22Rv1 (cell line): ENCODE measurements around the gene OR10T2.
"Not testable (repeated sequence)": the region's sequence is repeated elsewhere in the genome, so short reads cannot be mapped to it uniquely, and the experiment has no call there.

Source experiments
- H3K27ac ChIP-seq: fragments of 450-650 bp; 2 replicates; pipeline ENCODE4 v1.5.1; 2017
- ZFX ChIP-seq: fragments of 450-650 bp; IDR thresholded peaks from 2 replicates; pipeline ENCODE4 v1.6.1; 2017; ENCODE audit warnings: antibody characterized with exemption, borderline replicate concordance
- TF ChIP-seq, protein P1 (sequence below): fragments of 450-650 bp; IDR thresholded peaks from 2 replicates; pipeline ENCODE4 v1.5.1; 2017; ENCODE audit warnings: mild to moderate bottlenecking

The OR10T2 gene

GRCh38 chr1:158356616-158357015 is 42.6 kb downstream of the OR10T2 start:
- no peak for TF ChIP-seq ZFX
- TF ChIP-seq, protein P1, sequence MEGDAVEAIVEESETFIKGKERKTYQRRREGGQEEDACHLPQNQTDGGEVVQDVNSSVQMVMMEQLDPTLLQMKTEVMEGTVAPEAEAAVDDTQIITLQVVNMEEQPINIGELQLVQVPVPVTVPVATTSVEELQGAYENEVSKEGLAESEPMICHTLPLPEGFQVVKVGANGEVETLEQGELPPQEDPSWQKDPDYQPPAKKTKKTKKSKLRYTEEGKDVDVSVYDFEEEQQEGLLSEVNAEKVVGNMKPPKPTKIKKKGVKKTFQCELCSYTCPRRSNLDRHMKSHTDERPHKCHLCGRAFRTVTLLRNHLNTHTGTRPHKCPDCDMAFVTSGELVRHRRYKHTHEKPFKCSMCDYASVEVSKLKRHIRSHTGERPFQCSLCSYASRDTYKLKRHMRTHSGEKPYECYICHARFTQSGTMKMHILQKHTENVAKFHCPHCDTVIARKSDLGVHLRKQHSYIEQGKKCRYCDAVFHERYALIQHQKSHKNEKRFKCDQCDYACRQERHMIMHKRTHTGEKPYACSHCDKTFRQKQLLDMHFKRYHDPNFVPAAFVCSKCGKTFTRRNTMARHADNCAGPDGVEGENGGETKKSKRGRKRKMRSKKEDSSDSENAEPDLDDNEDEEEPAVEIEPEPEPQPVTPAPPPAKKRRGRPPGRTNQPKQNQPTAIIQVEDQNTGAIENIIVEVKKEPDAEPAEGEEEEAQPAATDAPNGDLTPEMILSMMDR = no peak
- no peak overlapping the region for H3K27ac ChIP-seq

- TF ChIP-seq, protein P1 = no peak
- no peak for TF ChIP-seq ZFX
- H3K27ac ChIP-seq = no peak overlapping the region
Measured at GRCh38 chr1:158355773-158356285, 43.4 kb downstream of the OR10T2 start.

GRCh38 chr1:158354255-158354654 is 45.0 kb downstream of the OR10T2 start:
- TF ChIP-seq, protein P1 = no peak
- no peak for TF ChIP-seq ZFX
- no peak overlapping the region for H3K27ac ChIP-seq

GRCh38 chr1:158353303-158354075 is 45.8 kb downstream of the OR10T2 start, which contains the start of gene CD1E:
CD1E (plus strand) TSS chr1:158353894; CDS start chr1:158353989, 95 bp downstream.
- H3K27ac ChIP-seq = no peak within 1 kb of the TSS
- no peak for TF ChIP-seq ZFX
- TF ChIP-seq, protein P1 = no peak

GRCh38 chr1:158348946-158349345 is 50.3 kb downstream of the OR10T2 start:
- not testable (repeated sequence) for H3K27ac ChIP-seq
